ENCODE data around the gene DLGAP1.

GRCh38 chr18:3596324-3596636, 858.8 kb downstream of the DLGAP1 start:
- TF ChIP-seq SMC3 (IDR thresholded peaks at IDR 0.05; ENCODE audit: low read depth, low read length) (no peak), CTCF (conservative IDR thresholded peaks at IDR 0.05; ENCODE audit: low read depth, low read length) (no peak), MAZ (IDR thresholded peaks at IDR 0.05; ENCODE audit: borderline replicate concordance, low read depth, low read length) (no peak), POLR2A (IDR thresholded peaks at IDR 0.05; ENCODE audit: low read depth, low read length) (no peak; the same call in 1 of the 2 replicates), RFX5 (IDR thresholded peaks at IDR 0.05; ENCODE audit: low read depth, low read length) (no peak), RAD21 (IDR thresholded peaks at IDR 0.05; ENCODE audit: low read length) (no peak), MXI1 (IDR thresholded peaks at IDR 0.05; ENCODE audit: borderline replicate concordance, low read depth, low read length) (no peak), FOS (IDR thresholded peaks at IDR 0.05; ENCODE audit: low read depth, low read length) (no peak), BHLHE40 (IDR thresholded peaks at IDR 0.05; ENCODE audit: low read depth, low read length) (no peak), MAFK (IDR thresholded peaks at IDR 0.05; ENCODE audit: low read depth, low read length) (no peak)
- TF ChIP-seq, protein P1, sequence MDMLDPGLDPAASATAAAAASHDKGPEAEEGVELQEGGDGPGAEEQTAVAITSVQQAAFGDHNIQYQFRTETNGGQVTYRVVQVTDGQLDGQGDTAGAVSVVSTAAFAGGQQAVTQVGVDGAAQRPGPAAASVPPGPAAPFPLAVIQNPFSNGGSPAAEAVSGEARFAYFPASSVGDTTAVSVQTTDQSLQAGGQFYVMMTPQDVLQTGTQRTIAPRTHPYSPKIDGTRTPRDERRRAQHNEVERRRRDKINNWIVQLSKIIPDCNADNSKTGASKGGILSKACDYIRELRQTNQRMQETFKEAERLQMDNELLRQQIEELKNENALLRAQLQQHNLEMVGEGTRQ (IDR thresholded peaks at IDR 0.05; ENCODE audit: low read depth, low read length) = no peak
